ENCODE data around the gene SPAG16. TPM values are rescaled to one million over a fixed set of nuclear protein-coding genes. Genes with fewer than 3 reads are reported as not detected.

Gene SPAG16
- total and polyA plus RNA-seq, 2 of the 13 experiments (the other 11 are each of a cell fraction or from before 2014, with no cell fraction given) = 9.6 to 26.5 TPM

DNA sequence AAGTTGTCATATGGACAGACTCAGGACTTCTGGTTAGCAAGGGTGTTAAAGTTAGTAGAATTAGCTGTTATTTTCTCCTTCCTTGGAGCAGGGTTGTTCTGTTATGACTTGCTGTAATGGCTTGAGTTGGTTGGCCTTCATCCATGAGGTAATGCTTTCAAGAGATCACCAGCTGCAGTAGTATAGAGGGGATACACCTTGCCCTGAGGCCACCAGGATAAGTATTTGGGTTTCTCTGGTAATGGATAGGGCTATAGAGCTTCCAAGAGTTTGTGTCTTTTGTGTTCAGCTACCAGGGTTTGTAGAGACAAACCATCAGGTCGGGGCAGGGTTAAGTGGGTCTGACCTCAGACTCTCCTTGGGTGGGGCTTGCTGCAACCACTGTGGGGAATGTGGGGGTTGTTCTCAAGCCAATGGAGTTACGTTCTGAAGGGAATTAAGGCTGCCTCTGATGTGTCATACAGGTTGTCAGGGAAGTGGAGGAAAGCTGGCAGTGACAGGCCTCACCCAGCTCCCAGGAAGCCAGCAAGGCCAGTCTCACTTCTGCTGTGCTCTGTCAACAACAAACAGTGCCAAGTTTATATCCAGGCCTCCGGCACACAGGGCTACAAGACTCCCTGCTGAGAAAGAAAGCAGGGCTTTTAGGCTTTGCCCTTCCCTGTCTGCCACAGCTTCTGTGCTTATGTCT is 356.6 kb downstream of the SPAG16 start:
- ATAC-seq (no peak), DNase-seq (ENCODE audit: low spot score) (no peak), FAIRE-seq (no peak)
- no peak overlapping the region for H2AFZ ChIP-seq (ENCODE audit: low read length)
- in situ Hi-C loops (cut with HindIII; ENCODE audit: extremely low pct_ligation_motif_present, low pct_unique_long_range_greater_than_20kb) = no loop called here
- 0% methylated on average over 1 of the region's 3 CpGs for WGBS (ENCODE audit: low lambda C conversion rate)
- no peak overlapping the region for H3K4me3 ChIP-seq (replicated peaks in 1 of 3; ENCODE audit: insufficient read depth in 1 of 3, low read depth in 2 of 3, low read length in 3 of 3)
- CTCF ChIA-PET (ENCODE audit: low intra/inter-chr PET ratio, low total read pairs) = no interaction called here
- no peak overlapping the region for H3K9ac ChIP-seq (ENCODE audit: insufficient read depth, low read depth, low read length)
- no peaks in the 10 kb centered on the region for H3K36me3 ChIP-seq (replicated peaks in 1 of 2; ENCODE audit: control insufficient read depth in 1 of 2, insufficient read depth in 2 of 2, low read length in 2 of 2)
- no peaks in the 10 kb centered on the region for H3K4me1 ChIP-seq (ENCODE audit: insufficient read depth, low read length)
- intact Hi-C loops (cut with micrococcal nuclease; ENCODE audit: unreplicated experiment) = no loop called here
- no peak overlapping the region for H3K4me2 ChIP-seq (ENCODE audit: low read depth, low read length)
- no TSS peak for BruUV-seq (replicated peaks)
- TF ChIP-seq, protein P1, sequence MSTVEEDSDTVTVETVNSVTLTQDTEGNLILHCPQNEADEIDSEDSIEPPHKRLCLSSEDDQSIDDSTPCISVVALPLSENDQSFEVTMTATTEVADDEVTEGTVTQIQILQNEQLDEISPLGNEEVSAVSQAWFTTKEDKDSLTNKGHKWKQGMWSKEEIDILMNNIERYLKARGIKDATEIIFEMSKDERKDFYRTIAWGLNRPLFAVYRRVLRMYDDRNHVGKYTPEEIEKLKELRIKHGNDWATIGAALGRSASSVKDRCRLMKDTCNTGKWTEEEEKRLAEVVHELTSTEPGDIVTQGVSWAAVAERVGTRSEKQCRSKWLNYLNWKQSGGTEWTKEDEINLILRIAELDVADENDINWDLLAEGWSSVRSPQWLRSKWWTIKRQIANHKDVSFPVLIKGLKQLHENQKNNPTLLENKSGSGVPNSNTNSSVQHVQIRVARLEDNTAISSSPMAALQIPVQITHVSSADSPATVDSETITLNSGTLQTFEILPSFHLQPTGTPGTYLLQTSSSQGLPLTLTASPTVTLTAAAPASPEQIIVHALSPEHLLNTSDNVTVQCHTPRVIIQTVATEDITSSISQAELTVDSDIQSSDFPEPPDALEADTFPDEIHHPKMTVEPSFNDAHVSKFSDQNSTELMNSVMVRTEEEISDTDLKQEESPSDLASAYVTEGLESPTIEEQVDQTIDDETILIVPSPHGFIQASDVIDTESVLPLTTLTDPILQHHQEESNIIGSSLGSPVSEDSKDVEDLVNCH (CRISPR knock-in tag; IDR thresholded peaks at IDR 0.05) = no peak
- H3K27ac ChIP-seq (ENCODE audit: extremely low read length, insufficient read depth, low read length) = no peak overlapping the region
- no peaks in the 10 kb centered on the region for H3K27me3 ChIP-seq (ENCODE audit: control insufficient read depth in 1 of 2, insufficient read depth in 2 of 2, low read length in 2 of 2)
- H3K9me3 ChIP-seq (ENCODE audit: low read length) = peaks cover 75% of the 10 kb centered on the region
- POLR2A ChIA-PET = no interaction called here
- no peaks in the 10 kb centered on the region for H3K79me2 ChIP-seq (ENCODE audit: insufficient read depth, low read length)
- no peaks in the 10 kb centered on the region for H4K20me1 ChIP-seq (ENCODE audit: insufficient read depth, low read length)

- no peak for FAIRE-seq
- H3K27me3 ChIP-seq (ENCODE audit: control insufficient read depth in 1 of 2, insufficient read depth in 2 of 2, low read length in 2 of 2) = no peaks in the 10 kb centered on the region
- intact Hi-C loops (cut with micrococcal nuclease; ENCODE audit: unreplicated experiment) (no loop called here), in situ Hi-C loops (cut with HindIII; ENCODE audit: extremely low pct_ligation_motif_present, low pct_unique_long_range_greater_than_20kb) (no loop called here)
- ATAC-seq = no peak
- H2AFZ ChIP-seq (ENCODE audit: low read length) = no peak overlapping the region
- no TSS peak for BruUV-seq (replicated peaks)
- H3K79me2 ChIP-seq (ENCODE audit: insufficient read depth, low read length) = no peaks in the 10 kb centered on the region
- H3K4me2 ChIP-seq (ENCODE audit: low read depth, low read length) = no peak overlapping the region
- H3K4me3 ChIP-seq (replicated peaks in 1 of 3; ENCODE audit: insufficient read depth in 1 of 3, low read depth in 2 of 3, low read length in 3 of 3) = no peak overlapping the region
- 9% methylated on average over 4 of the region's 4 CpGs for WGBS (ENCODE audit: low lambda C conversion rate)
- no peak for DNase-seq (ENCODE audit: low spot score)
- no peaks in the 10 kb centered on the region for H3K36me3 ChIP-seq (replicated peaks in 1 of 2; ENCODE audit: control insufficient read depth in 1 of 2, insufficient read depth in 2 of 2, low read length in 2 of 2)
- H3K27ac ChIP-seq (ENCODE audit: extremely low read length, insufficient read depth, low read length) = no peak overlapping the region
- H3K4me1 ChIP-seq (ENCODE audit: insufficient read depth, low read length) = no peaks in the 10 kb centered on the region
- POLR2A ChIA-PET = no interaction called here
- no peaks in the 10 kb centered on the region for H4K20me1 ChIP-seq (ENCODE audit: insufficient read depth, low read length)
- H3K9me3 ChIP-seq (ENCODE audit: low read length) = peaks cover 60% of the 10 kb centered on the region
- H3K9ac ChIP-seq (ENCODE audit: insufficient read depth, low read depth, low read length) = no peak overlapping the region
- CTCF ChIA-PET (ENCODE audit: low intra/inter-chr PET ratio, low total read pairs) = no interaction called here
- no peak for TF ChIP-seq ZNF687 (CRISPR knock-in tag; IDR thresholded peaks at IDR 0.05)
- no peak for TF ChIP-seq PLRG1 (conservative IDR thresholded peaks at IDR 0.05)
- TF ChIP-seq ATRX (CRISPR knock-in tag; IDR thresholded peaks at IDR 0.05; ENCODE audit: borderline replicate concordance) = no peak
- TF ChIP-seq ZNF598 (CRISPR knock-in tag; IDR thresholded peaks at IDR 0.05; ENCODE audit: borderline replicate concordance) = no peak
- TF ChIP-seq ZHX1 (CRISPR knock-in tag; IDR thresholded peaks at IDR 0.05; ENCODE audit: low read depth) = no peak
Measured at GRCh38 chr2:213644926-213645325, 360.7 kb downstream of the SPAG16 start.
